PC-3 (cell line): ENCODE results near the gene C16orf87.

Experiments used
- CTCF ChIP-seq: fragments of 300-600 bp; sonication (generic); conservative IDR thresholded peaks from 2 replicates; pipeline ENCODE4 v1.5.1; 2017; ENCODE audit warnings: antibody characterized with exemption, low read depth, mild to moderate bottlenecking, low read length
- EZH2 ChIP-seq: fragments of 300-600 bp; sonication (generic); IDR thresholded peaks from one replicate; pipeline ENCODE4 v1.6.1; 2017; ENCODE audit warnings: antibody characterized with exemption, mild to moderate bottlenecking, low read length; ENCODE audit not compliant: unreplicated experiment

DNA sequence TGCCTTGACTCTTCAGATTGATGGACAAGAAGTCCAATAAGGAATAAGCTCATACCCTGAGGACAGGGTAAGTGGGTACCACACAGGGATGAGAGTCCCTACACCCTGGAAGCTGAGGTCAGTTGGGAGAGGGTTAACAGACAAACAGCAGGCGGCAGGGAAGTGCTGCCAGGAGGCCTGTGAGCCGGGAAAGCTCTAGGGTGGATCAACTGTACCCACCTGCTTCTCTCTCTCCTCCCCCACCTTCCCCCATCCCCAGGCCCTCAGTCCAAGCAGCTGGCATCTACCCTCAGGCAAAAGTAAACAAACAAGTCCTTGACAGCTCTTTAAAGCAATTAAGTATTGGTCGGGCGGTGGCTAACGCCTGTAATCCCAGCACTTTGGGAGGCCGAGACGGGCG is 62.2 kb downstream of the C16orf87 start:
- TF ChIP-seq EZH2 (no peak), CTCF (no peak)
